ENCODE measurements around the gene ZNF362.
"Not testable (repeated sequence)": the region's sequence is repeated elsewhere in the genome, so short reads cannot be mapped to it uniquely, and the experiment has no call there.

The ZNF362 gene

DNA sequence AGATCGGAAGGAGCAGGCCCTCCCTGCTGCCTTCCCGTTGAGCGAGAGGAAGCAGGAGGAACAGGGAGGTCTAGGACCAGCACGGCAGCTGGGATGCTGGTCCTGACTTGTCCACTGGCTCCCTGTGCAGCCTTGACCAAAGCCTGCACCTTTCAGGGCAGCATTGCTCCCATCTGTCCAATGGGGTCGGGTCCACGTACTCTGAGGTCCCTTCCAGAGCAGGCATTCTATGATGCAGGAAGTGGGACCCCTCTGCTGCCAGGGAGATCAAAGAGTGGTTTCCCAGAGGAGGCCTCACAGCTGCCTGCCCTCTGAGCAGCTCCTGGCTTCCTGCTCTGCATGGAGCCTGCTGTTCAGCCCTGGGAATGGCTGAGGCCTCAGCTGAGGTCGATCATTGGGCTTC is 21.7 kb upstream of the ZNF362 start:
- no peaks in the 10 kb centered on the region for H3K79me2 ChIP-seq (ENCODE audit: insufficient read depth, low read depth)
- H4K20me1 ChIP-seq (ENCODE audit: insufficient read depth) = no peaks in the 10 kb centered on the region
- no peak overlapping the region for H2AFZ ChIP-seq (ENCODE audit: low read depth)
- TF ChIP-seq CTCF (conservative IDR thresholded peaks at IDR 0.05; ENCODE audit: low read depth, low read length) = no peak
- H3K4me3 ChIP-seq (IDR thresholded peaks at IDR 0.05; ENCODE audit: insufficient read depth, low read depth, low read length) = no peak overlapping the region
- H3K9ac ChIP-seq = no peak overlapping the region
- no peak overlapping the region for H3K27ac ChIP-seq
- H3K36me3 ChIP-seq (ENCODE audit: insufficient read depth) = no peaks in the 10 kb centered on the region
- no peaks in the 10 kb centered on the region for H3K27me3 ChIP-seq (ENCODE audit: insufficient read depth, low read depth)
- no peak overlapping the region for H3K4me2 ChIP-seq
- no peaks in the 10 kb centered on the region for H3K4me1 ChIP-seq (ENCODE audit: low read depth, poor library complexity, severe bottlenecking)

- Histone ChIP-seq H3K36me3 (ENCODE audit: insufficient read depth) (no peaks in the 10 kb centered on the region), H3K4me3 (IDR thresholded peaks at IDR 0.05; ENCODE audit: insufficient read depth, low read depth, low read length) (no peak overlapping the region), H3K27me3 (ENCODE audit: insufficient read depth, low read depth) (no peaks in the 10 kb centered on the region), H3K4me2 (no peak overlapping the region), H3K4me1 (ENCODE audit: low read depth, poor library complexity, severe bottlenecking) (no peaks in the 10 kb centered on the region), H4K20me1 (ENCODE audit: insufficient read depth) (no peaks in the 10 kb centered on the region), H2AFZ (ENCODE audit: low read depth) (no peak overlapping the region), H3K27ac (no peak overlapping the region), H3K9ac (no peak overlapping the region), H3K79me2 (ENCODE audit: insufficient read depth, low read depth) (no peaks in the 10 kb centered on the region)
- TF ChIP-seq CTCF (conservative IDR thresholded peaks at IDR 0.05; ENCODE audit: low read depth, low read length) = no peak
Measured at GRCh38 chr1:33235521-33235920, 20.8 kb upstream of the ZNF362 start.

DNA sequence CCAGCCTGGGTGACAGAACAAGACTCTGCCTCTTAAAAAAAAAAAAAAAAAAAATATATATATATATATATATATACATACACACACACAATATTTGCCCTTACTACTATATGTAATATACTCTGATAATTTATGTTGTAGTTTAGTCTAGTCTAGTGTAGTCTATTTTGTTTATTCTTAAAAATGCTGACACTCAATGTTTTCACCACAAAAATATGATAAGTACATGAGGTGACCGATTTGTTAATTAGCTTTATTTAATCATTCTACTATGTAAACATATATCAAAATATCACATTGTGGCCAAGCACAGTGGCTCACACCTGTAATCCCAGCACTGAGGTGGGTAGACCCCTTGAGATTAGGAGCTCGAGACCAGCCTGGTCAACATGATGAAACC is 19.8 kb upstream of the ZNF362 start:
- TF ChIP-seq CTCF (conservative IDR thresholded peaks at IDR 0.05; ENCODE audit: low read depth, low read length) = no peak
- H3K4me2 ChIP-seq = no peak overlapping the region

DNA sequence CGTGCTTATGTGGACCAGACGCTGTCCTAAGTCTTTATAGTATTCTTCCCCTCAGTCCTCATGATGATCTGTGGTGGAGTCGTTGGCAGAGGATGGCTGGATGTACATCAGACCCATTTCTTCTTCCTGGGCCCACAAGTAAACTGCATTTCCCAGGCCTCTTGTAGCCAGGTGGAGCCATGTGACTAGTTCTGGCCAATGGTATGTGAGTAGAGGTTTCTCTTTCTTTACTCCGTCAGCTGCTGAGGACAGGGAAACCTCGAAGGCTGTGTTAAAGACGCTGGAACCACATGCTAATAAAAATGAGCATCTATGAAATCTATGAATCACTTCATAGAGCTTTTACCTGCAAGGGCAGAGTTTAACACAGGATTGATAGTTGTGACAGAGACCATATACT is 18.7 kb upstream of the ZNF362 start:
- H3K79me2 ChIP-seq (ENCODE audit: insufficient read depth, low read depth) = no peaks in the 10 kb centered on the region
- TF ChIP-seq CTCF (conservative IDR thresholded peaks at IDR 0.05; ENCODE audit: low read depth, low read length) = no peak
- no peak overlapping the region for H2AFZ ChIP-seq (ENCODE audit: low read depth)
- H3K9ac ChIP-seq = no peak overlapping the region
- H3K4me1 ChIP-seq (ENCODE audit: low read depth, poor library complexity, severe bottlenecking) = no peaks in the 10 kb centered on the region
- H3K4me3 ChIP-seq (IDR thresholded peaks at IDR 0.05; ENCODE audit: insufficient read depth, low read depth, low read length) = no peak overlapping the region
- H3K36me3 ChIP-seq (ENCODE audit: insufficient read depth) = no peaks in the 10 kb centered on the region
- no peak overlapping the region for H3K27ac ChIP-seq
- no peaks in the 10 kb centered on the region for H3K27me3 ChIP-seq (ENCODE audit: insufficient read depth, low read depth)
- no peak overlapping the region for H3K4me2 ChIP-seq
- no peaks in the 10 kb centered on the region for H4K20me1 ChIP-seq (ENCODE audit: insufficient read depth)

More for the DNA sequence above, 19.8 kb upstream of the ZNF362 start:
- Histone ChIP-seq H3K79me2 (ENCODE audit: insufficient read depth, low read depth) (no peaks in the 10 kb centered on the region), H3K27me3 (ENCODE audit: insufficient read depth, low read depth) (no peaks in the 10 kb centered on the region), H4K20me1 (ENCODE audit: insufficient read depth) (no peaks in the 10 kb centered on the region), H3K36me3 (ENCODE audit: insufficient read depth) (no peaks in the 10 kb centered on the region), H3K4me1 (ENCODE audit: low read depth, poor library complexity, severe bottlenecking) (no peaks in the 10 kb centered on the region), H3K9ac (no peak overlapping the region), H2AFZ (ENCODE audit: low read depth) (no peak overlapping the region), H3K4me3 (IDR thresholded peaks at IDR 0.05; ENCODE audit: insufficient read depth, low read depth, low read length) (no peak overlapping the region), H3K27ac (no peak overlapping the region)

DNA sequence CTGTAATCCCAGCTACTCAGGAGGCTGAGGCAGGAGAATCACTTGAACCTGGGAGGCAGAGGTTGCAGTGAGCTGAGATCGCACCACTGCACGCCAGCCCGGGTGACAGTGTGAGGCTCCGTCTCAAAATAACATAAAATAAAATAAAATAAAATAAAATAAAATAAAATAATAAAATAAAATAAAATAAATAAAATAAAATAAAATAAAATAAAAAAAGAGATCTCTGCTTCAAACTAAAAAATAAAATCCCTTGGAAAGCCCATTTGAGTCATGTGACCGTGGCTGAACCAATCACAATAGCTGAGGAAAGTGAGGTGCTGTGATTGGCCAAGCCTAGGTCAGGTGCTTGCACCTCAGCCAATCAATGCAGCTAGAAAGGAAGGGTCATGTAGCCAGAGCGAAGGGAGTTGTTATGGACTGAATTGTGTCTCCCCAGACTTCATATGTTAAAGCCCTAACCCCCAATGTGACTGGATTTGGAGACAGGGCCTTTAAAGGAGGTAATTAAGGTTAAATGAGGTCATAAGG is 18.0 kb upstream of the ZNF362 start:
- not testable (repeated sequence) for H3K27me3 ChIP-seq (ENCODE audit: insufficient read depth, low read depth); H3K79me2 ChIP-seq (ENCODE audit: insufficient read depth, low read depth); H2AFZ ChIP-seq (ENCODE audit: low read depth); H3K4me2 ChIP-seq; H3K9ac ChIP-seq; H3K36me3 ChIP-seq (ENCODE audit: insufficient read depth); H3K4me3 ChIP-seq (IDR thresholded peaks at IDR 0.05; ENCODE audit: insufficient read depth, low read depth, low read length); H3K4me1 ChIP-seq (ENCODE audit: low read depth, poor library complexity, severe bottlenecking); H3K27ac ChIP-seq; H4K20me1 ChIP-seq (ENCODE audit: insufficient read depth)

DNA sequence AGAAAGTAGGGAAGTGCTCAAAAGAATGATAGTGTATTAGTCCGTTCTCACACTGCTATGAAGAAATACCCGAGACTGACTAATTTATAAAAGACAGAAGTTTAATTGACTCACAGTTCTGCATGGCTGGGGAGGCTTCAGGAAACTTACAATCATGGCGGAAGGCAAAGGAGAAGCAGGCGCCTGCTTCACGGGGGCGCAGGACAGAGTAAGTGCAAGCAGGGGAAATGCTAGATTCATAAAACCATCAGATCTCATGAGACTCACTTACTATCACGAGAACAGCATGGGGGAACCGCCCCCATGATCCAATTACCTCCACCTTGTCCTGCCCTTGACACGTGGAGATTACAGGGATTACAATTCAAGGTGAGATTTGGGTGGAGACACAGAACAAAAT is 16.9 kb upstream of the ZNF362 start:
- not testable (repeated sequence) for H2AFZ ChIP-seq (ENCODE audit: low read depth); H3K4me2 ChIP-seq; H4K20me1 ChIP-seq (ENCODE audit: insufficient read depth); H3K4me3 ChIP-seq (IDR thresholded peaks at IDR 0.05; ENCODE audit: insufficient read depth, low read depth, low read length); H3K79me2 ChIP-seq (ENCODE audit: insufficient read depth, low read depth); H3K9ac ChIP-seq; H3K27me3 ChIP-seq (ENCODE audit: insufficient read depth, low read depth); H3K4me1 ChIP-seq (ENCODE audit: low read depth, poor library complexity, severe bottlenecking); H3K36me3 ChIP-seq (ENCODE audit: insufficient read depth); H3K27ac ChIP-seq

All from KMS-11 (cell line).